Limb (tissue), 2 donors: ENCODE results near the gene PCOLCE2.

Experiments used
- DNase-seq, 2 donors: peaks; one replicate each; pipeline ENCODE4 v3.0.0-alpha.2; 2016; ENCODE audit errors: extremely low spot score in 2 of 2

The PCOLCE2 gene

GRCh38 chr3:142888481-142889211 is at the start of gene PCOLCE2:
TSS of gene PCOLCE2 (minus strand) at chr3:142889083. CDS start at chr3:142888896, 187 bp downstream.
- DNase-seq: peak in 1 of 2 donors; percentile 71

- DNase-seq: no peak
These were observed 47.1 kb upstream of the PCOLCE2 start for GRCh38 chr3:142935963-142936362.

GRCh38 chr3:142934887-142935269 is 46.0 kb upstream of the PCOLCE2 start:
- DNase-seq: no peak

- DNase-seq: no peak
These were observed 45.4 kb upstream of the PCOLCE2 start for GRCh38 chr3:142934128-142934886.

- DNase-seq: no peak
These were observed 42.3 kb upstream of the PCOLCE2 start for GRCh38 chr3:142931222-142931621.

GRCh38 chr3:142930463-142930862 is 41.6 kb upstream of the PCOLCE2 start:
- no peak for DNase-seq

- DNase-seq: no peak
These were observed 41.0 kb upstream of the PCOLCE2 start for GRCh38 chr3:142929890-142930289.

GRCh38 chr3:142929109-142929508 is 40.2 kb upstream of the PCOLCE2 start:
- DNase-seq: no peak

GRCh38 chr3:142926368-142926944 is 37.6 kb upstream of the PCOLCE2 start:
- DNase-seq: no peak

GRCh38 chr3:142925140-142925539 is 36.3 kb upstream of the PCOLCE2 start:
- DNase-seq: no peak

- DNase-seq: no peak
These were observed 34.8 kb upstream of the PCOLCE2 start for GRCh38 chr3:142923694-142924093.

- DNase-seq: no peak
These were observed 27.7 kb upstream of the PCOLCE2 start for GRCh38 chr3:142916605-142917004.

- DNase-seq: no peak
These were observed 26.8 kb upstream of the PCOLCE2 start for GRCh38 chr3:142915636-142916035.

GRCh38 chr3:142914286-142914811 is 25.5 kb upstream of the PCOLCE2 start:
- DNase-seq: no peak

- no peak for DNase-seq
These were observed 24.5 kb upstream of the PCOLCE2 start for GRCh38 chr3:142913432-142913831.

- DNase-seq: no peak
These were observed 23.7 kb upstream of the PCOLCE2 start for GRCh38 chr3:142912402-142913172.

GRCh38 chr3:142910280-142910679 is 21.4 kb upstream of the PCOLCE2 start:
- no peak for DNase-seq

- DNase-seq: no peak
These were observed 20.4 kb upstream of the PCOLCE2 start for GRCh38 chr3:142909282-142909681.

- no peak for DNase-seq
These were observed 19.1 kb upstream of the PCOLCE2 start for GRCh38 chr3:142907996-142908395.

GRCh38 chr3:142904639-142905436 is 16.0 kb upstream of the PCOLCE2 start:
- DNase-seq: no peak

- DNase-seq: no peak
These were observed 13.5 kb upstream of the PCOLCE2 start for GRCh38 chr3:142902356-142902755.
